ENCODE data around the gene DPEP1. TPM values are rescaled to one million over a fixed set of nuclear protein-coding genes. Genes with fewer than 3 reads are reported as not detected.
A peak's percentile ranks its signal among the peaks of the same experiment; 100 is the strongest.

The DPEP1 gene
- total and polyA plus RNA-seq, 10 donors: 0.33 to 39.5 (median 2.0) TPM

DNA sequence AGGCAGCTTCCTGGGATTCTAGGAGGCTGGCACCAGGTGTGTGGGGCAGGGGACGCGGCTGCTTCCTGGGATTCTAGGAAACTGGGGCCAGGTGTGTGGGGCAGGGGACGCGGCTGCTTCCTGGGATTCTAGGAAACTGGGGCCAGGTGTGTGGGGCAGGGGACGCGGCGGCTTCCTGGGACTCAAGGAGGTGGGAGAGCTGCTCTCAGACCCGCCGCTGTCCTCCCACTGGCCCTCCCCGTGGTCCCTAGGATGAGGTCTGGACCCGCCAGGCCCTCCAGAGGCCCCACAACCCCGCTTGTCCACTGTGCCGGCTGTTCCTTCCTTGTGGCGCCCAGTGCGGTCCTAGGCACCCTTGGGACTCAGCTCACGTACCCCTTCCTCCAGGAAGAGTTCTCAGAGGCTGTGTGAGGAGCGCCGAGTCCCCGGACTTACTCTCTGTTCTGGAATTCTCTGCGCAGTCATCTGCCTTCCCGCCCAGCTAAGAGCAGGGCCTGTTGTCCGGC, 565 bp downstream of the DPEP1 start:
- Histone ChIP-seq H3K27ac (no peak overlapping the region), H3K4me3 (no peak overlapping the region), H3K9me3 (peaks cover 0 to 4% (median 0%) of the 10 kb centered on the region in 8 donors), H3K4me1 (peaks cover 0 to 29% (median 13%) of the 10 kb centered on the region in 6 donors), H3K27me3 (replicated peaks in 1 of 7) (peaks cover 0 to 12% (median 0%) of the 10 kb centered on the region in 7 donors), H3K36me3 (no peaks in the 10 kb centered on the region)
- no peak for DNase-seq
- intact Hi-C loops (cut with DNase I; ENCODE audit: low total_unique reads): no loop called here
- TF ChIP-seq, protein P1, sequence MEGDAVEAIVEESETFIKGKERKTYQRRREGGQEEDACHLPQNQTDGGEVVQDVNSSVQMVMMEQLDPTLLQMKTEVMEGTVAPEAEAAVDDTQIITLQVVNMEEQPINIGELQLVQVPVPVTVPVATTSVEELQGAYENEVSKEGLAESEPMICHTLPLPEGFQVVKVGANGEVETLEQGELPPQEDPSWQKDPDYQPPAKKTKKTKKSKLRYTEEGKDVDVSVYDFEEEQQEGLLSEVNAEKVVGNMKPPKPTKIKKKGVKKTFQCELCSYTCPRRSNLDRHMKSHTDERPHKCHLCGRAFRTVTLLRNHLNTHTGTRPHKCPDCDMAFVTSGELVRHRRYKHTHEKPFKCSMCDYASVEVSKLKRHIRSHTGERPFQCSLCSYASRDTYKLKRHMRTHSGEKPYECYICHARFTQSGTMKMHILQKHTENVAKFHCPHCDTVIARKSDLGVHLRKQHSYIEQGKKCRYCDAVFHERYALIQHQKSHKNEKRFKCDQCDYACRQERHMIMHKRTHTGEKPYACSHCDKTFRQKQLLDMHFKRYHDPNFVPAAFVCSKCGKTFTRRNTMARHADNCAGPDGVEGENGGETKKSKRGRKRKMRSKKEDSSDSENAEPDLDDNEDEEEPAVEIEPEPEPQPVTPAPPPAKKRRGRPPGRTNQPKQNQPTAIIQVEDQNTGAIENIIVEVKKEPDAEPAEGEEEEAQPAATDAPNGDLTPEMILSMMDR (IDR thresholded peaks at IDR 0.05 in 8 of 11, conservative IDR thresholded peaks at IDR 0.05 in 3 of 11): no peak
- no peak for TF ChIP-seq POLR2A (IDR thresholded peaks at IDR 0.05)
- no peak for TF ChIP-seq POLR2AphosphoS5 (IDR thresholded peaks at IDR 0.05)
- 78 to 95% (median 90%) methylated on average over 19 to 22 of the region's 22 CpGs for WGBS, 5 donors

DNA sequence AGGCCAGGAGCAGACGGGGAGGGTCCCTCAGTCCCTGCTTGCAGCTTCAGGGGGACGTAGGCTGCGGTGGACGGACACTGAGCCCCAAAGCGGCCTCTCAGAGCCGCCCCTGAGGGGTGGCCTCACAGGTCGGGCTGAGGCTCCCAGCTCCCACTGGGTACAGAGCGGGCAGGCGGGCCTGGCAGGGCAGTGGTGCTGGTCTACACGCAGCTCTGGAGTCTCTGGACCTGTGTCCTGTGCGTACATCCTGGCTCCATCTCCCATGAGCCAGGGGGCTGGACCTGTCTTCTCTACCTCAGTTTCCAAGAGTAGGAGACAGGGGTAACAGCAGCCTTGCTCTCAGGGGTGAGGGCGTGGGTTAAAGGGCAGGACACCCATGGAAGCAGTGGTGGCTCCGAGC, 1.7 kb downstream of the DPEP1 start:
- peaks cover 0 to 4% (median 0%) of the 10 kb centered on the region in 8 donors for H3K9me3 ChIP-seq
- no peaks in the 10 kb centered on the region for H3K36me3 ChIP-seq
- H3K4me1 ChIP-seq: peaks cover 0 to 29% (median 13%) of the 10 kb centered on the region in 6 donors
- TF ChIP-seq, protein P1 (IDR thresholded peaks at IDR 0.05 in 8 of 11, conservative IDR thresholded peaks at IDR 0.05 in 3 of 11): no peak
- TF ChIP-seq POLR2AphosphoS5 (IDR thresholded peaks at IDR 0.05) (no peak), POLR2A (IDR thresholded peaks at IDR 0.05) (no peak)
- no peak for DNase-seq
- peaks cover 0 to 15% (median 0%) of the 10 kb centered on the region in 7 donors for H3K27me3 ChIP-seq (replicated peaks in 1 of 7)
- no peak overlapping the region for H3K4me3 ChIP-seq
- intact Hi-C loops (cut with DNase I; ENCODE audit: low total_unique reads): no loop called here
- WGBS, 5 donors: 80 to 95% (median 86%) methylated on average over 6 to 13 of the region's 13 CpGs
- H3K27ac ChIP-seq: no peak overlapping the region

DNA sequence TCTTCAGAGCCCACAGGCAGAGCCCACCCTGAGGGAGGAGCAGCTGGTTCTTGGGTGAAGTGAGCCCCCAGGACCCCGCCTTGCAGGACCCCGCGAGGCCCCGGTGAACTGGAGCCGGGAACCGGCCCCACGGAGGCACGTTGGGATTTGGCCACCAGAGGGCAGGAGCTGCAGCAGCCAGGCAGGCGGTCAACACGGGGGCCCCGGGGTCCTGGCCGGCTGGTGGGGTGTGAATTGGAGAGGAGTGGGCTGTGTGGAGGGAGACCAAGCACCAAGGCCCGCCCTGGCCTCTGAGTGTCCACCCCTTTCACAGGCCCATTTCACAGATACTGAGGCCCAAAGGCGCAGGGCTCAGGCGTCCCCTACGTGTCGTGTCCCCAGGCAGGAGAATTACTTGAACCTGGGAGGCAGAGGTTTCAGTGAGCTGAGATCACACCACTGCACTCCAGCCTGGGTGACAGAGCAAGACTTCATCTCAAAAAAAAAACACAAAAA, 2.2 kb downstream of the DPEP1 start:
- intact Hi-C loops (cut with DNase I; ENCODE audit: low total_unique reads): no loop called here
- WGBS, 5 donors: 21 to 61% (median 40%) methylated on average over 9 to 17 of the region's 17 CpGs
- TF ChIP-seq, protein P1 (IDR thresholded peaks at IDR 0.05 in 8 of 11, conservative IDR thresholded peaks at IDR 0.05 in 3 of 11): peak in 10 of 11 experiments; percentile 44 to 76 (median 57)
- TF ChIP-seq POLR2A (IDR thresholded peaks at IDR 0.05): no peak
- Histone ChIP-seq H3K4me3 (no peak overlapping the region), H3K4me1 (peaks cover 0 to 29% (median 13%) of the 10 kb centered on the region in 6 donors), H3K9me3 (peaks cover 0 to 4% (median 0%) of the 10 kb centered on the region in 8 donors), H3K27ac (peak overlapping the region in 3 of 8 donors; percentile 71 to 84 (median 71)), H3K27me3 (replicated peaks in 1 of 7) (peaks cover 0 to 19% (median 0%) of the 10 kb centered on the region in 7 donors), H3K36me3 (no peaks in the 10 kb centered on the region)
- DNase-seq: no peak

DNA sequence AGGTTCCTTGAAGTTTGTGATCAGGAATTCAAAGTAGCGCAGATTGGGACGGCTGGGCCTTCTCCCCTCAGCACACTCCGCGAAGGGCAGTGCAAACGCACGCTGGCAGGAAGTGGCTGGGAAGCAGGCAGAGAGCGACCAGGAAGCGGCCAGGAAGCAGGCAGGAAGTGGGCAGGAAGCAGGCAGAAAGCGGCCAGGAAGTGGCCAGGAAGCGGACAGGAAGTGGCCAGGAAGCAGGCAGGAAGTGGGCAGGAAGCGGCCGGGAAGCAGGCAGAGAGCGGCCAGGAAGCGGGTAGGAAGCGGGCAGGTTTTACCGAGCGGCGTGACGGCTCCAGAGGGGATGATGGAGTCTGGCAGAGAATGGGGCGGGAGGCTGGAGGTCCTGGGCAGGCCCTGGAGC, 3.2 kb downstream of the DPEP1 start:
- H3K27me3 ChIP-seq (replicated peaks in 1 of 7): peaks cover 0 to 23% (median 0%) of the 10 kb centered on the region in 7 donors
- H3K9me3 ChIP-seq: peaks cover 0 to 4% (median 0%) of the 10 kb centered on the region in 8 donors
- DNase-seq: no peak
- intact Hi-C loops (cut with DNase I; ENCODE audit: low total_unique reads): no loop called here
- peak overlapping the region in 7 of 8 donors; percentile 54 to 84 (median 70) for H3K27ac ChIP-seq
- TF ChIP-seq POLR2A (IDR thresholded peaks at IDR 0.05) (no peak), POLR2AphosphoS5 (IDR thresholded peaks at IDR 0.05) (peak in 2 of 3 donors; percentile 50 to 58)
- TF ChIP-seq, protein P1 (IDR thresholded peaks at IDR 0.05 in 8 of 11, conservative IDR thresholded peaks at IDR 0.05 in 3 of 11): no peak
- peaks cover 0 to 29% (median 13%) of the 10 kb centered on the region in 6 donors for H3K4me1 ChIP-seq
- no peak overlapping the region for H3K4me3 ChIP-seq
- WGBS, 5 donors: 44 to 51% (median 49%) methylated on average over 20 of the region's 20 CpGs
- H3K36me3 ChIP-seq: no peaks in the 10 kb centered on the region

Data from spleen (tissue), 11 donors.